Caco-2 (cell line): ENCODE results near the gene PERCC1. TPM values are rescaled to one million over a fixed set of nuclear protein-coding genes. Genes with fewer than 3 reads are reported as not detected.

Experiments
- BruUV-seq: library from RNA; stranded (reverse); fragments of 400-500 nt; replicated peaks from 2 replicates; lab custom pipeline; 2021; lab: Mats Ljungman, UMichigan
- CTCF ChIA-PET: fragments of 300-600 bp; sonication (Branson Sonifier 250); formaldehyde crosslinking; loops from one replicate; lab custom pipeline; 2022; ENCODE audit warnings: antibody characterized with exemption; lab: Charles Lee
- POLR2A ChIA-PET: fragments of 300-600 bp; sonication (Branson Sonifier 250); formaldehyde crosslinking; loops from one replicate; lab custom pipeline; 2022; ENCODE audit warnings: antibody characterized with exemption; lab: Charles Lee
- DNase-seq, 2 experiments: peaks; one replicate each; pipeline versions ENCODE4 v3.0.0 to v3.0.0-alpha.2; 2020 to 2022
- H3K27me3 ChIP-seq: replicated peaks from 2 replicates; pipeline ENCODE4 v1.6.0; 2011; ENCODE audit warnings: low read length; ENCODE audit not compliant: control insufficient read depth, insufficient read depth
- H3K36me3 ChIP-seq: 2 replicates; pipeline ENCODE4 v1.5.1; 2011; ENCODE audit warnings: low read length; ENCODE audit not compliant: control insufficient read depth, insufficient read depth
- H3K4me1 ChIP-seq: fragments of 250-450 bp; sonication (Bioruptor Pico); 2 replicates; pipeline ENCODE4 v1.5.1; 2020; ENCODE audit warnings: mild to moderate bottlenecking
- H3K4me3 ChIP-seq: 2 replicates; pipeline ENCODE4 v1.5.1; 2011; ENCODE audit warnings: low read depth, mild to moderate bottlenecking, control low read depth, low read length
- H3K9me3 ChIP-seq: fragments of 250-450 bp; sonication (Bioruptor Pico); 2 replicates; pipeline ENCODE4 v1.5.1; 2020; ENCODE audit warnings: mild to moderate bottlenecking, moderate library complexity
- H3K27ac Mint-ChIP-seq: one replicate; pipeline ENCODE4 v1.8.0; 2022; ENCODE audit warnings: mixed read lengths; ENCODE audit not compliant: unreplicated experiment
- H3K27me3 Mint-ChIP-seq: one replicate; pipeline ENCODE4 v1.8.0; 2022; ENCODE audit warnings: mixed read lengths; ENCODE audit not compliant: insufficient read depth, unreplicated experiment
- H3K36me3 Mint-ChIP-seq: one replicate; pipeline ENCODE4 v1.8.0; 2022; ENCODE audit warnings: mild to moderate bottlenecking, mixed read lengths; ENCODE audit not compliant: insufficient read depth, unreplicated experiment
- H3K4me1 Mint-ChIP-seq: one replicate; pipeline ENCODE4 v1.8.0; 2022; ENCODE audit warnings: low read depth, mixed read lengths; ENCODE audit not compliant: unreplicated experiment
- H3K4me3 Mint-ChIP-seq: one replicate; pipeline ENCODE4 v1.8.0; 2022; ENCODE audit warnings: mild to moderate bottlenecking, moderate library complexity, mixed read lengths; ENCODE audit not compliant: unreplicated experiment
- H3K9me3 Mint-ChIP-seq: one replicate; pipeline ENCODE4 v1.8.0; 2022; ENCODE audit warnings: mixed read lengths; ENCODE audit not compliant: unreplicated experiment
- intact Hi-C: fragments of 100-400 bp; cut with micrococcal nuclease; formaldehyde crosslinking; loops from one replicate; pipeline ENCODE4 v1.10.0; 2022; ENCODE audit not compliant: unreplicated experiment
- total RNA-seq: library from RNA; stranded (reverse); gene quantifications from 2 replicates; pipeline ENCODE4 v1.2.3, GENCODE V29; 2022
- TF ChIP-seq, protein P1 (sequence below), 2 experiments: fragments of 200-600 bp in 1 of 2; IDR thresholded peaks; 1 replicate in 1 of 2; 2 replicates in 1 of 2; pipeline versions ENCODE4 v1.5.1 to v1.8.0; 2011 to 2022; ENCODE audit warnings: antibody characterized with exemption in 1 of 2, control low read depth in 1 of 2, inconsistent platforms in 1 of 2, low read depth in 1 of 2, low read length in 1 of 2, mild to moderate bottlenecking in 1 of 2, moderate library complexity in 1 of 2; ENCODE audit not compliant: insufficient read depth in 1 of 2, severe bottlenecking in 1 of 2, unreplicated experiment in 1 of 2

The PERCC1 gene
- total RNA-seq, 1 experiment from 2014 or later: 2.1 TPM

DNA sequence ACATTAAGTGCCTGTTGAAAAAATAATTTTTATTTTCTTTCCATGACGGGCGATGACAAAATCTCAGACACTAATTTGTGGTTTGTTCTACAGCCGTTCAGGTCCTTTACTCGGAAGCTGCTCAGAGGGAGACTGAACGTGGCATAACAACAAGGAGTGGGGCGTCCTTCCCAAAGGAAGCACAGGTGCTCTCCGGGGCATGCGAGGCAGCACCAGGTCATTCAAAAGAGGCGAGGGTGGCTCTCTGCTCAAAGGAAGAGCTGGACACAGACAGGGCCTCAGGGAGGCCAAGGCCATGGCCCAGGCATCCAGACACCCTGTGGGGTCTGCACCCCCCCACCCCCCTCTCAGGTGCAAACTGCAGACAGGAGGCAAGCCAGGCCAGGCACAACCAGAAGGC lies 32.5 kb upstream of the PERCC1 start:
- BruUV-seq: no TSS peak
- intact Hi-C loops: no loop called here
- CTCF ChIA-PET: no interaction called here
- Mint-ChIP-seq H3K27ac (no peak overlapping the region), H3K36me3 (peaks cover 13% of the 10 kb centered on the region), H3K27me3 (no peaks in the 10 kb centered on the region), H3K4me3 (no peak overlapping the region), H3K4me1 (no peaks in the 10 kb centered on the region), H3K9me3 (no peaks in the 10 kb centered on the region)
- Histone ChIP-seq H3K4me3 (no peak overlapping the region), H3K27me3 (no peaks in the 10 kb centered on the region), H3K4me1 (no peaks in the 10 kb centered on the region), H3K36me3 (no peaks in the 10 kb centered on the region), H3K9me3 (no peaks in the 10 kb centered on the region)
- TF ChIP-seq, protein P1, sequence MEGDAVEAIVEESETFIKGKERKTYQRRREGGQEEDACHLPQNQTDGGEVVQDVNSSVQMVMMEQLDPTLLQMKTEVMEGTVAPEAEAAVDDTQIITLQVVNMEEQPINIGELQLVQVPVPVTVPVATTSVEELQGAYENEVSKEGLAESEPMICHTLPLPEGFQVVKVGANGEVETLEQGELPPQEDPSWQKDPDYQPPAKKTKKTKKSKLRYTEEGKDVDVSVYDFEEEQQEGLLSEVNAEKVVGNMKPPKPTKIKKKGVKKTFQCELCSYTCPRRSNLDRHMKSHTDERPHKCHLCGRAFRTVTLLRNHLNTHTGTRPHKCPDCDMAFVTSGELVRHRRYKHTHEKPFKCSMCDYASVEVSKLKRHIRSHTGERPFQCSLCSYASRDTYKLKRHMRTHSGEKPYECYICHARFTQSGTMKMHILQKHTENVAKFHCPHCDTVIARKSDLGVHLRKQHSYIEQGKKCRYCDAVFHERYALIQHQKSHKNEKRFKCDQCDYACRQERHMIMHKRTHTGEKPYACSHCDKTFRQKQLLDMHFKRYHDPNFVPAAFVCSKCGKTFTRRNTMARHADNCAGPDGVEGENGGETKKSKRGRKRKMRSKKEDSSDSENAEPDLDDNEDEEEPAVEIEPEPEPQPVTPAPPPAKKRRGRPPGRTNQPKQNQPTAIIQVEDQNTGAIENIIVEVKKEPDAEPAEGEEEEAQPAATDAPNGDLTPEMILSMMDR (IDR thresholded peaks at IDR 0.05; ENCODE audit: insufficient read depth in 1 of 2, low read depth in 1 of 2, low read length in 1 of 2, severe bottlenecking in 1 of 2, unreplicated experiment in 1 of 2): no peak
- DNase-seq: no peak
- POLR2A ChIA-PET: no interaction called here

DNA sequence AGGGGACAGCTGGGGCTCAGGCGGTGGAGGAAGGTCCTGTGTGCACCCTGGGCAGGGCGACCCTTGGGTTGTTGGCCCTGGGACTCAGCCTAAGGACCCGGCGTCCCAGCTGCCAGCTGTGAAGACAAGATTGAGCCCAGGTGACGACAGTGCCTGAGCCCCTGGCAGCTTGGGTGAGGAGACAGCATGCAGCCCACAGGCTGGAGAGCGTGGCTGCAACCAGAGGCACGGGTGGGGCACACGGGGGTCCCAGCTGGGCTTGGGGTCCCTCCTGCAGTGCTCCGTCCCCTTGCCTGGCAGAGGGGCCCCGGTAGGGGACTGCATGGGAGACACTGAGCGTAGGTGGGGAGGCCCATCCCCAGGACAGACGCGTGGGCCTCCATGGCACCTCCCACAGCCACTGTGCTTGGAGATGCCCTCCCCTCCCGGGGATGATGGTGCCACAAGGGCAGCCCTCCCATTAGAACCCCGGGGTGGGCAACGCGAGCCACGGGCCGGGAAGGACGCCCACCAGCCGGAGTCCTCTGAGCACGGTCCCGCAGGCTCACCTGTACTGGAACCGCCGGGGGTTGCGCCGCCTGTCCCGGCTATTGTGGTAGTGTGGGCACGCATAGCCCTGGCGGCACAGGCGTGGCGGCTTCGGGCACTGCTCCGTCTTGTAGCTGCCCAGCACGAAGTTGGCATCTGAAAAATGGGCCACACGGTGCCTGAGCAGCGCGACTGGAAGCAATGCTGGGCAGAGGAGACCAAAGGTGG lies 31.9 kb upstream of the PERCC1 start:
- TF ChIP-seq, protein P1 (IDR thresholded peaks at IDR 0.05; ENCODE audit: insufficient read depth in 1 of 2, low read depth in 1 of 2, low read length in 1 of 2, severe bottlenecking in 1 of 2, unreplicated experiment in 1 of 2): no peak
- no peak overlapping the region for H3K4me3 Mint-ChIP-seq
- H3K27me3 Mint-ChIP-seq: no peaks in the 10 kb centered on the region
- peaks cover 13% of the 10 kb centered on the region for H3K36me3 Mint-ChIP-seq
- H3K9me3 Mint-ChIP-seq: no peaks in the 10 kb centered on the region
- DNase-seq: no peak
- H3K4me1 ChIP-seq: no peaks in the 10 kb centered on the region
- no peaks in the 10 kb centered on the region for H3K9me3 ChIP-seq
- ChIA-PET POLR2A (no interaction called here), CTCF (no interaction called here)
- H3K4me3 ChIP-seq: no peak overlapping the region
- intact Hi-C loops: no loop called here
- H3K27ac Mint-ChIP-seq: no peak overlapping the region
- H3K4me1 Mint-ChIP-seq: no peaks in the 10 kb centered on the region
- no peaks in the 10 kb centered on the region for H3K27me3 ChIP-seq
- no peaks in the 10 kb centered on the region for H3K36me3 ChIP-seq
- BruUV-seq: no TSS peak

DNA sequence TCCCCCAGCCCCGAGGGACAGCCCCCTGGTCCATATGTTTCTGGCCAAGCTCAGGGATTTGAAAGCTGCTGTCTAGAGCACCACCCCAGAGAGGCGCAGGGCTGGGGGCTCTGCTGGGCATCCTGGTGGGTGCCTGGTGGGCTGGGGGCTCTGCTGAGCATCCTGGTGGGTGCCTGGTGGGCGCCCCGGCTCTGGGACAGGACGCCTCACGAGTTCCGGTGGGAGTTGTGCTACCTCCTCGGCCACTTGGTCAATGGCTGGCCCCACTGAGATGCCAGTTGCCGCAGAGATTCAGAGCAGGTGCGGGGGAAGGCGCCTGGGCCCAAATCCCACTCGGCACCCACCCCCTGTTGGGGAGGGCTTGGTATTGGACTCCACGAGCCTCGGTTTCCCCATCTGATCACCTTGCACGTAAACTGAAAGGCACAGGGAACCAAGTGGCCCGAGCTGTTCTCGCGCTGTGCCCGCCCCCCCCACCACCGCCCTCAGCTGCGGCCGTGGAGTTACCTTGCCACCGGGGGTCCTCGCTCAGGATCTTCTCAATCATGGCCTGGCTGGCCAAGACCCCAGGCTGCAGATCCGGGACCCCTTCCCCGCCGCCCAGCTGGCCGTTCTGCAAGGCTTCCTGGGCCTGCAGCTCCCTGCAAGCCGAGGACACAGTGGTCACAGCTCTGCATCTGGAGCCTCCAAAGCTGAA lies 29.7 kb upstream of the PERCC1 start:
- Mint-ChIP-seq H3K9me3 (no peaks in the 10 kb centered on the region), H3K36me3 (peaks cover 13% of the 10 kb centered on the region), H3K27ac (no peak overlapping the region), H3K4me1 (no peaks in the 10 kb centered on the region), H3K27me3 (no peaks in the 10 kb centered on the region), H3K4me3 (no peak overlapping the region)
- intact Hi-C loops: no loop called here
- H3K9me3 ChIP-seq: no peaks in the 10 kb centered on the region
- no peaks in the 10 kb centered on the region; the same call in 1 of the 2 replicates for H3K36me3 ChIP-seq
- no TSS peak for BruUV-seq
- no peak overlapping the region for H3K4me3 ChIP-seq
- TF ChIP-seq, protein P1 (IDR thresholded peaks at IDR 0.05; ENCODE audit: insufficient read depth in 1 of 2, low read depth in 1 of 2, low read length in 1 of 2, severe bottlenecking in 1 of 2, unreplicated experiment in 1 of 2): no peak
- DNase-seq: no peak
- no peaks in the 10 kb centered on the region for H3K4me1 ChIP-seq
- POLR2A ChIA-PET: no interaction called here
- CTCF ChIA-PET: no interaction called here
- H3K27me3 ChIP-seq: no peaks in the 10 kb centered on the region
